Ecto neural progenitor cell (in vitro differentiated cells): ENCODE data around the gene TNFRSF12A.
A peak's percentile ranks its signal among the peaks of the same experiment; 100 is the strongest.

Experiments used
- DNase-seq: peaks from one replicate; pipeline ENCODE4 v3.0.0-alpha.2; 2018; ENCODE audit warnings: low spot score

Gene TNFRSF12A

GRCh38 chr16:3026609-3027488 lies 6.7 kb downstream of the TNFRSF12A start:
- DNase-seq, result no peak

GRCh38 chr16:3027489-3027795 lies 7.3 kb downstream of the TNFRSF12A start:
- DNase-seq, result no peak

- peak; percentile 96 for DNase-seq
These were observed 8.0 kb downstream of the TNFRSF12A start for GRCh38 chr16:3027983-3028715.

- DNase-seq, result no peak
These were observed 8.7 kb downstream of the TNFRSF12A start for GRCh38 chr16:3028716-3029319.

GRCh38 chr16:3029491-3030221 lies 9.5 kb downstream of the TNFRSF12A start:
- no peak for DNase-seq

GRCh38 chr16:3030222-3031212 lies 10.3 kb downstream of the TNFRSF12A start:
- no peak for DNase-seq

- no peak for DNase-seq
These were observed 12.5 kb downstream of the TNFRSF12A start for GRCh38 chr16:3032624-3033023.

GRCh38 chr16:3035289-3035971 lies 15.3 kb downstream of the TNFRSF12A start:
- DNase-seq, result no peak

- DNase-seq, result no peak
These were observed 16.0 kb downstream of the TNFRSF12A start for GRCh38 chr16:3035972-3036725.

GRCh38 chr16:3036726-3037315 lies 16.7 kb downstream of the TNFRSF12A start, which contains the start of gene BICDL2:
BICDL2 (minus strand) TSS chr16:3036944; CDS start chr16:3035496, 1,448 bp downstream.
- no peak for DNase-seq

- no peak for DNase-seq
These were observed 18.1 kb downstream of the TNFRSF12A start for GRCh38 chr16:3038256-3038655.

- DNase-seq, result no peak
These were observed 18.7 kb downstream of the TNFRSF12A start for GRCh38 chr16:3038896-3039295.

- DNase-seq, result no peak
These were observed 22.2 kb downstream of the TNFRSF12A start for GRCh38 chr16:3042376-3042775.

- DNase-seq, result no peak
These were observed 24.5 kb downstream of the TNFRSF12A start for GRCh38 chr16:3044708-3045107.

- peak; percentile 74 for DNase-seq
These were observed 25.8 kb downstream of the TNFRSF12A start, which contains the start of gene MMP25 for GRCh38 chr16:3045758-3046640. MMP25 (plus strand) TSS chr16:3046561; CDS start chr16:3046918, 357 bp downstream.

GRCh38 chr16:3046641-3047386 lies 26.6 kb downstream of the TNFRSF12A start:
- DNase-seq, result no peak

GRCh38 chr16:3047387-3047720 lies 27.2 kb downstream of the TNFRSF12A start:
- DNase-seq, result no peak
